HepG2 (cell line): ENCODE results near the gene HDHD3. TPM values are rescaled to one million over a fixed set of nuclear protein-coding genes. Genes with fewer than 3 reads are reported as not detected.
A peak's percentile ranks its signal among the peaks of the same experiment; 100 is the strongest.

Source experiments
- ARNT2 ChIP-seq: sonication (generic); formaldehyde crosslinking; IDR thresholded peaks from 2 replicates; pipeline ENCODE4 v1.8.0; 2022; ENCODE audit warnings: mild to moderate bottlenecking, low read depth, missing genetic modification reagents, moderate library complexity
- HDAC6 ChIP-seq: fragments of 200-600 bp; sonication (generic); IDR thresholded peaks from 2 replicates; pipeline ENCODE4 v1.7.0; 2017; ENCODE audit warnings: mild to moderate bottlenecking, antibody characterized with exemption, low read length, low read depth
- HNF4A ChIP-seq: sonication (generic); formaldehyde crosslinking; IDR thresholded peaks from 2 replicates; pipeline ENCODE4 v1.4.0; 2020; ENCODE audit warnings: missing genetic modification reagents
- POLR2A ChIP-seq, 2 experiments: IDR thresholded peaks; 2 replicates each; pipeline ENCODE4 v1.6.1; 2011; ENCODE audit warnings: low read depth in 2 of 2, low read length in 2 of 2, mild to moderate bottlenecking in 1 of 2, moderate library complexity in 1 of 2; ENCODE audit not compliant: insufficient read depth in 1 of 2
- RBM22 ChIP-seq: fragments of 200-400 bp; formaldehyde crosslinking; optimal IDR thresholded peaks from 2 replicates; pipeline ENCODE3; 2017; ENCODE audit warnings: mild to moderate bottlenecking, low read length, moderate library complexity
- SIN3A ChIP-seq: IDR thresholded peaks from 2 replicates; pipeline ENCODE4 v1.6.1; 2011; ENCODE audit warnings: low read depth, mild to moderate bottlenecking, control low read depth, low read length, borderline replicate concordance
- XBP1 ChIP-seq: sonication (generic); formaldehyde crosslinking; IDR thresholded peaks from 2 replicates; pipeline ENCODE4 v1.5.0; 2020; ENCODE audit warnings: missing genetic modification reagents
- ZBTB7A ChIP-seq: sonication (generic); formaldehyde crosslinking; IDR thresholded peaks from 2 replicates; pipeline ENCODE4 v1.8.0; 2022; ENCODE audit warnings: mild to moderate bottlenecking, missing genetic modification reagents
- ZNF10 ChIP-seq: sonication (generic); formaldehyde crosslinking; IDR thresholded peaks from 2 replicates; pipeline ENCODE4 v1.4.0; 2020; ENCODE audit warnings: mild to moderate bottlenecking, low read depth, missing genetic modification reagents, borderline replicate concordance
- ZNF205 ChIP-seq: IDR thresholded peaks from 2 replicates; pipeline ENCODE4 v1.6.1; 2018; ENCODE audit warnings: missing biosample characterization, missing genetic modification reagents
- ZNF282 ChIP-seq: fragments of 450-650 bp; IDR thresholded peaks from 2 replicates; pipeline ENCODE4 v1.6.1; 2018; ENCODE audit not compliant: partially characterized antibody
- ZNF337 ChIP-seq: sonication (generic); formaldehyde crosslinking; IDR thresholded peaks from 2 replicates; pipeline ENCODE4 v1.5.1; 2020; ENCODE audit warnings: missing genetic modification reagents, low read depth, mild to moderate bottlenecking, borderline replicate concordance
- polyA plus RNA-seq, 8 experiments: library from polyadenylated mRNA; depleted of rRNA in 3 of 8; stranded (reverse) in 7 of 8; unstranded in 1 of 8; fragments of >200 nt; fragmentation: Illumina TruSeq in 4 of 8; extraction: Trizol in 4 of 8; gene quantifications; 2 replicates each; pipeline versions ENCODE4 v1.2.1 to v1.2.3, GENCODE V29; 2011 to 2016; ENCODE audit warnings: low read depth in 4 of 8, missing spikeins in 1 of 8, mixed read lengths in 1 of 8; ENCODE audit not compliant: insufficient read depth in 1 of 8
- total RNA-seq, 5 experiments: library from RNA; depleted of rRNA; stranded (reverse); fragments of >200 nt; fragmentation: Illumina TruSeq; extraction: Trizol; gene quantifications; 2 replicates each; pipeline ENCODE4 v1.2.3, GENCODE V29; 2016; ENCODE audit warnings: low read depth in 1 of 5
- TF ChIP-seq, protein P1 (sequence below): sonication (generic); formaldehyde crosslinking; IDR thresholded peaks from 2 replicates; pipeline ENCODE4 v1.4.0; 2020; ENCODE audit warnings: missing genetic modification reagents
- TF ChIP-seq, protein P2 (sequence below): sonication (generic); formaldehyde crosslinking; IDR thresholded peaks from 2 replicates; pipeline ENCODE4 v1.4.0; 2020; ENCODE audit warnings: missing genetic modification reagents
- TF ChIP-seq, protein P3 (sequence below): IDR thresholded peaks from 2 replicates; pipeline ENCODE4 v1.6.1; 2012; ENCODE audit warnings: low read length, improper control_type of control experiment
- TF ChIP-seq, protein P4 (sequence below): sonication (generic); formaldehyde crosslinking; IDR thresholded peaks from 2 replicates; pipeline ENCODE4 v1.4.0; 2020; ENCODE audit warnings: missing genetic modification reagents, borderline replicate concordance
- TF ChIP-seq, protein P5 (sequence below): sonication (generic); formaldehyde crosslinking; IDR thresholded peaks from 2 replicates; pipeline ENCODE4 v1.5.0; 2020; ENCODE audit warnings: missing genetic modification reagents

The HDHD3 gene
- total and polyA plus RNA-seq, 2 of the 13 experiments (the other 11 are each of a cell fraction or from before 2014, with no cell fraction given): 23.1 to 38.5 TPM

DNA sequence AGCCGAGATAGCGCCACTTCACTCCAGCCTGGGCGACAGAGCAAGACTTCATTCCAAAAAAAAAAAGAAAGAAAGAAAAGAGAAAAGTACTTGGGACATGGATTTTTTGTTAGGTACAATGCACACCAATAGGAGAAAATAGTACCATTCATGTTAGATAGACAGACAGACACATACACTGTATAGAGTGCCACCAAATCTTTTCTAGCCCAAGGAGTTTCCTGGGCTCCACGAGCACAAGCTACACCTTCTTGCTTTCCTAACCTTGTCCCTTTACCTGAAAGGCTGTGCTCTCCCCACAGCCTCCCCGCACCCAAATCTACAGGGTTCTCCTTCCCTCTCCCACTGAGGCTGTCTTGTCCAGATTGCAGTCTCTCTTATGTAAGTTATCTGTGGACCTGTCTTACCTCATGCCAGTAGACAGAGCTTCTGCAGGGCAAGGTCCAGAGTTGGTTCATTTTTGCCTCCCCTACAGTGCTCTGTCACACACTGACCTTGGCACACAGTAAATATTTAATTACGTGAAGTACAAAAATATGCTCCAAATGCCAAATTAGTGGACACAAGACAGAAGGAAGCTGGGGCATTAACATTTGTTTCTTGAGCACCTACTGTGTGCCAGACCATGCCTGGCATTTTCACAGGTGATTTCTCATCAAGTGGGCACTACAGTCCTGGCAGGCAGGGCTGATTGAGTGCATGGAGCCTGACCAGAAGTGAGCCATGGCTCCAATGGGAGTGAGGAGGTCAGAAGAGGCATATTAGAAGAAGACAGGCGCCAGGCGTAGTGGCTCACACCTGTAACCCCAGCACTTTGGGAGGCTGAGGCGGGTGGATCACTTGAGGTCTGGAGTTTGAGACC, 18.4 kb upstream of the HDHD3 start (continued):
- TF ChIP-seq, protein P1, sequence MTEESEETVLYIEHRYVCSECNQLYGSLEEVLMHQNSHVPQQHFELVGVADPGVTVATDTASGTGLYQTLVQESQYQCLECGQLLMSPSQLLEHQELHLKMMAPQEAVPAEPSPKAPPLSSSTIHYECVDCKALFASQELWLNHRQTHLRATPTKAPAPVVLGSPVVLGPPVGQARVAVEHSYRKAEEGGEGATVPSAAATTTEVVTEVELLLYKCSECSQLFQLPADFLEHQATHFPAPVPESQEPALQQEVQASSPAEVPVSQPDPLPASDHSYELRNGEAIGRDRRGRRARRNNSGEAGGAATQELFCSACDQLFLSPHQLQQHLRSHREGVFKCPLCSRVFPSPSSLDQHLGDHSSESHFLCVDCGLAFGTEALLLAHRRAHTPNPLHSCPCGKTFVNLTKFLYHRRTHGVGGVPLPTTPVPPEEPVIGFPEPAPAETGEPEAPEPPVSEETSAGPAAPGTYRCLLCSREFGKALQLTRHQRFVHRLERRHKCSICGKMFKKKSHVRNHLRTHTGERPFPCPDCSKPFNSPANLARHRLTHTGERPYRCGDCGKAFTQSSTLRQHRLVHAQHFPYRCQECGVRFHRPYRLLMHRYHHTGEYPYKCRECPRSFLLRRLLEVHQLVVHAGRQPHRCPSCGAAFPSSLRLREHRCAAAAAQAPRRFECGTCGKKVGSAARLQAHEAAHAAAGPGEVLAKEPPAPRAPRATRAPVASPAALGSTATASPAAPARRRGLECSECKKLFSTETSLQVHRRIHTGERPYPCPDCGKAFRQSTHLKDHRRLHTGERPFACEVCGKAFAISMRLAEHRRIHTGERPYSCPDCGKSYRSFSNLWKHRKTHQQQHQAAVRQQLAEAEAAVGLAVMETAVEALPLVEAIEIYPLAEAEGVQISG: peak; percentile 50
- TF ChIP-seq ARNT2 (CRISPR knock-in tag) (no peak), SIN3A (0 out of 2 replicates have a peak, but pooled peaks have one; percentile 52), RBM22 (no peak), HNF4A (CRISPR knock-in tag) (peak; percentile 98), HDAC6 (no peak), ZNF282 (no peak), ZBTB7A (CRISPR knock-in tag) (no peak), ZNF337 (CRISPR knock-in tag) (no peak), ZNF205 (CRISPR knock-in tag) (peak; percentile 46; the same call in 1 of the 2 replicates), ZNF10 (CRISPR knock-in tag) (no peak), XBP1 (CRISPR knock-in tag) (no peak), POLR2A (IDR thresholded peaks at IDR 0.05; ENCODE audit: insufficient read depth in 1 of 2, low read depth in 2 of 2, low read length in 2 of 2) (no peak)
- TF ChIP-seq, protein P2, sequence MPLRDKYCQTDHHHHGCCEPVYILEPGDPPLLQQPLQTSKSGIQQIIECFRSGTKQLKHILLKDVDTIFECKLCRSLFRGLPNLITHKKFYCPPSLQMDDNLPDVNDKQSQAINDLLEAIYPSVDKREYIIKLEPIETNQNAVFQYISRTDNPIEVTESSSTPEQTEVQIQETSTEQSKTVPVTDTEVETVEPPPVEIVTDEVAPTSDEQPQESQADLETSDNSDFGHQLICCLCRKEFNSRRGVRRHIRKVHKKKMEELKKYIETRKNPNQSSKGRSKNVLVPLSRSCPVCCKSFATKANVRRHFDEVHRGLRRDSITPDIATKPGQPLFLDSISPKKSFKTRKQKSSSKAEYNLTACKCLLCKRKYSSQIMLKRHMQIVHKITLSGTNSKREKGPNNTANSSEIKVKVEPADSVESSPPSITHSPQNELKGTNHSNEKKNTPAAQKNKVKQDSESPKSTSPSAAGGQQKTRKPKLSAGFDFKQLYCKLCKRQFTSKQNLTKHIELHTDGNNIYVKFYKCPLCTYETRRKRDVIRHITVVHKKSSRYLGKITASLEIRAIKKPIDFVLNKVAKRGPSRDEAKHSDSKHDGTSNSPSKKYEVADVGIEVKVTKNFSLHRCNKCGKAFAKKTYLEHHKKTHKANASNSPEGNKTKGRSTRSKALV (CRISPR knock-in tag): 0 out of 2 replicates have a peak, but pooled peaks have one; percentile 64
- TF ChIP-seq, protein P3, sequence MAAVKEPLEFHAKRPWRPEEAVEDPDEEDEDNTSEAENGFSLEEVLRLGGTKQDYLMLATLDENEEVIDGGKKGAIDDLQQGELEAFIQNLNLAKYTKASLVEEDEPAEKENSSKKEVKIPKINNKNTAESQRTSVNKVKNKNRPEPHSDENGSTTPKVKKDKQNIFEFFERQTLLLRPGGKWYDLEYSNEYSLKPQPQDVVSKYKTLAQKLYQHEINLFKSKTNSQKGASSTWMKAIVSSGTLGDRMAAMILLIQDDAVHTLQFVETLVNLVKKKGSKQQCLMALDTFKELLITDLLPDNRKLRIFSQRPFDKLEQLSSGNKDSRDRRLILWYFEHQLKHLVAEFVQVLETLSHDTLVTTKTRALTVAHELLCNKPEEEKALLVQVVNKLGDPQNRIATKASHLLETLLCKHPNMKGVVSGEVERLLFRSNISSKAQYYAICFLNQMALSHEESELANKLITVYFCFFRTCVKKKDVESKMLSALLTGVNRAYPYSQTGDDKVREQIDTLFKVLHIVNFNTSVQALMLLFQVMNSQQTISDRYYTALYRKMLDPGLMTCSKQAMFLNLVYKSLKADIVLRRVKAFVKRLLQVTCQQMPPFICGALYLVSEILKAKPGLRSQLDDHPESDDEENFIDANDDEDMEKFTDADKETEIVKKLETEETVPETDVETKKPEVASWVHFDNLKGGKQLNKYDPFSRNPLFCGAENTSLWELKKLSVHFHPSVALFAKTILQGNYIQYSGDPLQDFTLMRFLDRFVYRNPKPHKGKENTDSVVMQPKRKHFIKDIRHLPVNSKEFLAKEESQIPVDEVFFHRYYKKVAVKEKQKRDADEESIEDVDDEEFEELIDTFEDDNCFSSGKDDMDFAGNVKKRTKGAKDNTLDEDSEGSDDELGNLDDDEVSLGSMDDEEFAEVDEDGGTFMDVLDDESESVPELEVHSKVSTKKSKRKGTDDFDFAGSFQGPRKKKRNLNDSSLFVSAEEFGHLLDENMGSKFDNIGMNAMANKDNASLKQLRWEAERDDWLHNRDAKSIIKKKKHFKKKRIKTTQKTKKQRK: no peak
- TF ChIP-seq, protein P4, sequence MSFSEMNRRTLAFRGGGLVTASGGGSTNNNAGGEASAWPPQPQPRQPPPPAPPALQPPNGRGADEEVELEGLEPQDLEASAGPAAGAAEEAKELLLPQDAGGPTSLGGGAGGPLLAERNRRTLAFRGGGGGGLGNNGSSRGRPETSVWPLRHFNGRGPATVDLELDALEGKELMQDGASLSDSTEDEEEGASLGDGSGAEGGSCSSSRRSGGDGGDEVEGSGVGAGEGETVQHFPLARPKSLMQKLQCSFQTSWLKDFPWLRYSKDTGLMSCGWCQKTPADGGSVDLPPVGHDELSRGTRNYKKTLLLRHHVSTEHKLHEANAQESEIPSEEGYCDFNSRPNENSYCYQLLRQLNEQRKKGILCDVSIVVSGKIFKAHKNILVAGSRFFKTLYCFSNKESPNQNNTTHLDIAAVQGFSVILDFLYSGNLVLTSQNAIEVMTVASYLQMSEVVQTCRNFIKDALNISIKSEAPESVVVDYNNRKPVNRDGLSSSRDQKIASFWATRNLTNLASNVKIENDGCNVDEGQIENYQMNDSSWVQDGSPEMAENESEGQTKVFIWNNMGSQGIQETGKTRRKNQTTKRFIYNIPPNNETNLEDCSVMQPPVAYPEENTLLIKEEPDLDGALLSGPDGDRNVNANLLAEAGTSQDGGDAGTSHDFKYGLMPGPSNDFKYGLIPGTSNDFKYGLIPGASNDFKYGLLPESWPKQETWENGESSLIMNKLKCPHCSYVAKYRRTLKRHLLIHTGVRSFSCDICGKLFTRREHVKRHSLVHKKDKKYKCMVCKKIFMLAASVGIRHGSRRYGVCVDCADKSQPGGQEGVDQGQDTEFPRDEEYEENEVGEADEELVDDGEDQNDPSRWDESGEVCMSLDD: no peak
- TF ChIP-seq, protein P5, sequence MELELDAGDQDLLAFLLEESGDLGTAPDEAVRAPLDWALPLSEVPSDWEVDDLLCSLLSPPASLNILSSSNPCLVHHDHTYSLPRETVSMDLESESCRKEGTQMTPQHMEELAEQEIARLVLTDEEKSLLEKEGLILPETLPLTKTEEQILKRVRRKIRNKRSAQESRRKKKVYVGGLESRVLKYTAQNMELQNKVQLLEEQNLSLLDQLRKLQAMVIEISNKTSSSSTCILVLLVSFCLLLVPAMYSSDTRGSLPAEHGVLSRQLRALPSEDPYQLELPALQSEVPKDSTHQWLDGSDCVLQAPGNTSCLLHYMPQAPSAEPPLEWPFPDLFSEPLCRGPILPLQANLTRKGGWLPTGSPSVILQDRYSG: no peak
